Stimulated activated CD4-positive, alpha-beta T cell treated with anti-CD3 and anti-CD28 coated beads, Interleukin-15, amount 100 ng/mL, for 24 hours (primary cell): ENCODE measurements around the gene CD28.

Experiments used
- DNase-seq: peaks from one replicate; pipeline ENCODE4 v3.0.0-alpha.2; 2020

Gene CD28

GRCh38 chr2:203719456-203720410, 13.3 kb downstream of the CD28 start:
- DNase-seq: no peak

GRCh38 chr2:203720915-203721672, 14.7 kb downstream of the CD28 start:
- no peak for DNase-seq

GRCh38 chr2:203721781-203722300, 15.4 kb downstream of the CD28 start:
- DNase-seq: no peak

- no peak for DNase-seq
Measured at GRCh38 chr2:203722411-203722810, 16.0 kb downstream of the CD28 start.

GRCh38 chr2:203728321-203728720, 21.9 kb downstream of the CD28 start:
- no peak for DNase-seq

GRCh38 chr2:203730076-203730729, 23.8 kb downstream of the CD28 start:
- no peak for DNase-seq

- DNase-seq: no peak
Measured at GRCh38 chr2:203730883-203731282, 24.4 kb downstream of the CD28 start.

GRCh38 chr2:203732092-203732952, 25.9 kb downstream of the CD28 start:
- DNase-seq: no peak

- no peak for DNase-seq
Measured at GRCh38 chr2:203732953-203733510, 26.6 kb downstream of the CD28 start.

GRCh38 chr2:203733684-203734083, 27.2 kb downstream of the CD28 start:
- DNase-seq: no peak

GRCh38 chr2:203734276-203734983, 28.0 kb downstream of the CD28 start:
- no peak for DNase-seq

- DNase-seq: no peak
Measured at GRCh38 chr2:203737360-203737759, 30.9 kb downstream of the CD28 start.

GRCh38 chr2:203739351-203739750, 32.9 kb downstream of the CD28 start:
- peak; percentile 50 for DNase-seq

- DNase-seq: peak; percentile 46
Measured at GRCh38 chr2:203740871-203741281, 34.4 kb downstream of the CD28 start.

GRCh38 chr2:203741566-203741965, 35.1 kb downstream of the CD28 start:
- DNase-seq: no peak

GRCh38 chr2:203743441-203743981, 37.1 kb downstream of the CD28 start:
- DNase-seq: no peak

- DNase-seq: no peak
Measured at GRCh38 chr2:203744091-203744490, 37.7 kb downstream of the CD28 start.

- DNase-seq: no peak
Measured at GRCh38 chr2:203745267-203745666, 38.8 kb downstream of the CD28 start.

- no peak for DNase-seq
Measured at GRCh38 chr2:203748331-203749126, 42.1 kb downstream of the CD28 start.
